Measurements from ENCODE around the gene MYT1. TPM values are rescaled to one million over a fixed set of nuclear protein-coding genes. Genes with fewer than 3 reads are reported as not detected.

Gene MYT1
- total and polyA plus RNA-seq, 3 donors from 2014 or later: 1.7 to 22.2 (median 2.9) TPM

GRCh38 chr20:64236137-64237088 lies 72.2 kb downstream of the MYT1 start:
- no peak for DNase-seq
- Histone ChIP-seq H3K27ac (no peak overlapping the region), H3K36me3 (ENCODE audit: low read depth, missing control alignments) (no peaks in the 10 kb centered on the region), H3K4me1 (peaks cover 9% of the 10 kb centered on the region), H3K27me3 (no peaks in the 10 kb centered on the region), H3K9me3 (no peaks in the 10 kb centered on the region), H3K4me3 (no peak overlapping the region)
- TF ChIP-seq CTCF (IDR thresholded peaks at IDR 0.05) (no peak), POLR2A (IDR thresholded peaks at IDR 0.05) (no peak)
- 89 to 96% methylated on average over 12 to 22 of the region's 27 CpGs for WGBS, 2 donors
- intact Hi-C loops (cut with DNase I; ENCODE audit: low total_unique reads): no loop called here

- no peak for DNase-seq
- H3K36me3 ChIP-seq (ENCODE audit: low read depth, missing control alignments): no peaks in the 10 kb centered on the region
- WGBS, 2 donors: 95 to 96% methylated on average over 17 of the region's 17 CpGs
- H3K27me3 ChIP-seq: no peaks in the 10 kb centered on the region
- H3K4me3 ChIP-seq: no peak overlapping the region
- TF ChIP-seq POLR2A (IDR thresholded peaks at IDR 0.05) (no peak), CTCF (IDR thresholded peaks at IDR 0.05) (no peak)
- intact Hi-C loops (cut with DNase I; ENCODE audit: low total_unique reads): no loop called here
- peaks cover 9% of the 10 kb centered on the region for H3K4me1 ChIP-seq
- no peak overlapping the region for H3K27ac ChIP-seq
- no peaks in the 10 kb centered on the region for H3K9me3 ChIP-seq
These were observed 73.1 kb downstream of the MYT1 start for GRCh38 chr20:64237316-64237715.

GRCh38 chr20:64238115-64238825 lies 74.0 kb downstream of the MYT1 start:
- no peaks in the 10 kb centered on the region for H3K27me3 ChIP-seq
- TF ChIP-seq POLR2A (IDR thresholded peaks at IDR 0.05): no peak
- no peak for TF ChIP-seq CTCF (IDR thresholded peaks at IDR 0.05)
- no peak for DNase-seq
- intact Hi-C loops (cut with DNase I; ENCODE audit: low total_unique reads): no loop called here
- no peaks in the 10 kb centered on the region for H3K9me3 ChIP-seq
- no peak overlapping the region for H3K4me3 ChIP-seq
- H3K27ac ChIP-seq: no peak overlapping the region
- no peaks in the 10 kb centered on the region for H3K36me3 ChIP-seq (ENCODE audit: low read depth, missing control alignments)
- 82 to 91% methylated on average over 11 of the region's 11 CpGs for WGBS, 2 donors
- H3K4me1 ChIP-seq: peaks cover 9% of the 10 kb centered on the region

- WGBS, 2 donors: 77 to 88% methylated on average over 7 of the region's 7 CpGs
- no peaks in the 10 kb centered on the region for H3K36me3 ChIP-seq (ENCODE audit: low read depth, missing control alignments)
These were observed 74.7 kb downstream of the MYT1 start for GRCh38 chr20:64238851-64239387.

More at GRCh38 chr20:64238851-64239387, 74.7 kb downstream of the MYT1 start:
- Histone ChIP-seq H3K4me1 (peaks cover 3% of the 10 kb centered on the region), H3K27ac (no peak overlapping the region), H3K4me3 (no peak overlapping the region), H3K9me3 (no peaks in the 10 kb centered on the region), H3K27me3 (no peaks in the 10 kb centered on the region)
- DNase-seq: no peak
- TF ChIP-seq CTCF (IDR thresholded peaks at IDR 0.05) (no peak), POLR2A (IDR thresholded peaks at IDR 0.05) (no peak)
- intact Hi-C loops (cut with DNase I; ENCODE audit: low total_unique reads): no loop called here
